HEK293 (cell line): Measurements from ENCODE around the gene LYZL1.

Experiments used
- KLF10 ChIP-seq: fragments of 450-650 bp; IDR thresholded peaks from 2 replicates; pipeline ENCODE4 v1.5.1; 2018; ENCODE audit warnings: missing biosample characterization, mild to moderate bottlenecking, missing genetic modification characterization
- MZF1 ChIP-seq: fragments of 450-650 bp; formaldehyde crosslinking; IDR thresholded peaks from 2 replicates; pipeline ENCODE4 v1.5.1; 2017; ENCODE audit warnings: missing biosample characterization, missing genetic modification characterization, borderline replicate concordance
- OSR2 ChIP-seq: fragments of 450-650 bp; formaldehyde crosslinking; IDR thresholded peaks from 2 replicates; pipeline ENCODE4 v1.5.1; 2016; ENCODE audit warnings: missing biosample characterization, missing genetic modification characterization
- PRDM2 ChIP-seq: fragments of 450-650 bp; formaldehyde crosslinking; IDR thresholded peaks from 2 replicates; pipeline ENCODE4 v1.5.1; 2016; ENCODE audit warnings: missing biosample characterization, missing genetic modification characterization, borderline replicate concordance
- REPIN1 ChIP-seq: fragments of 450-650 bp; formaldehyde crosslinking; IDR thresholded peaks from 2 replicates; pipeline ENCODE4 v1.5.1; 2017; ENCODE audit warnings: missing biosample characterization, missing genetic modification characterization, low read depth
- SCRT2 ChIP-seq: fragments of 450-650 bp; formaldehyde crosslinking; IDR thresholded peaks from 2 replicates; pipeline ENCODE4 v1.5.1; 2016; ENCODE audit warnings: missing biosample characterization, missing genetic modification characterization
- TRIM28 ChIP-seq: IDR thresholded peaks from 2 replicates; pipeline ENCODE4 v1.6.1; 2011; ENCODE audit warnings: low read length, control low read depth, borderline replicate concordance
- ZBTB20 ChIP-seq: fragments of 450-650 bp; formaldehyde crosslinking; IDR thresholded peaks from 2 replicates; pipeline ENCODE4 v1.5.1; 2016; ENCODE audit warnings: missing biosample characterization, missing genetic modification characterization
- ZBTB8A ChIP-seq: fragments of 450-650 bp; formaldehyde crosslinking; IDR thresholded peaks from 2 replicates; pipeline ENCODE4 v1.5.1; 2016; ENCODE audit warnings: missing biosample characterization, missing genetic modification characterization
- ZFP3 ChIP-seq: fragments of 450-650 bp; formaldehyde crosslinking; IDR thresholded peaks from 2 replicates; pipeline ENCODE4 v1.5.1; 2016; ENCODE audit warnings: low read depth, missing biosample characterization, missing genetic modification characterization
- ZNF10 ChIP-seq: fragments of 450-650 bp; formaldehyde crosslinking; IDR thresholded peaks from 2 replicates; pipeline ENCODE4 v1.5.1; 2017; ENCODE audit warnings: missing biosample characterization, missing genetic modification characterization
- ZNF112 ChIP-seq: fragments of 450-650 bp; formaldehyde crosslinking; IDR thresholded peaks from 2 replicates; pipeline ENCODE4 v1.5.0; 2017; ENCODE audit warnings: missing biosample characterization, missing genetic modification characterization
- ZNF146 ChIP-seq: fragments of 450-650 bp; formaldehyde crosslinking; IDR thresholded peaks from 2 replicates; pipeline ENCODE4 v1.5.1; 2016; ENCODE audit warnings: missing biosample characterization, missing genetic modification characterization
- ZNF2 ChIP-seq: fragments of 450-650 bp; formaldehyde crosslinking; IDR thresholded peaks from 2 replicates; pipeline ENCODE4 v1.5.1; 2016; ENCODE audit warnings: missing biosample characterization, missing genetic modification characterization
- ZNF214 ChIP-seq: fragments of 450-650 bp; formaldehyde crosslinking; IDR thresholded peaks from 2 replicates; pipeline ENCODE4 v1.5.1; 2017; ENCODE audit warnings: missing biosample characterization, mild to moderate bottlenecking, missing genetic modification characterization, borderline replicate concordance
- ZNF239 ChIP-seq: fragments of 450-650 bp; formaldehyde crosslinking; IDR thresholded peaks from 2 replicates; pipeline ENCODE4 v1.5.1; 2016; ENCODE audit warnings: missing biosample characterization, missing genetic modification characterization
- ZNF24 ChIP-seq: fragments of 450-650 bp; formaldehyde crosslinking; IDR thresholded peaks from 2 replicates; pipeline ENCODE4 v1.5.1; 2016; ENCODE audit warnings: missing biosample characterization, missing genetic modification characterization
- ZNF248 ChIP-seq: fragments of 450-650 bp; formaldehyde crosslinking; IDR thresholded peaks from 2 replicates; pipeline ENCODE4 v1.5.1; 2017; ENCODE audit warnings: missing biosample characterization, missing genetic modification characterization
- ZNF558 ChIP-seq: fragments of 450-650 bp; formaldehyde crosslinking; IDR thresholded peaks from 2 replicates; pipeline ENCODE4 v1.5.1; 2016; ENCODE audit warnings: missing biosample characterization, missing genetic modification characterization
- ZNF571 ChIP-seq: fragments of 450-650 bp; formaldehyde crosslinking; IDR thresholded peaks from 2 replicates; pipeline ENCODE4 v1.5.0; 2017; ENCODE audit warnings: missing biosample characterization, missing genetic modification characterization
- ZNF600 ChIP-seq: fragments of 450-650 bp; formaldehyde crosslinking; IDR thresholded peaks from 2 replicates; pipeline ENCODE4 v1.5.1; 2016; ENCODE audit warnings: missing biosample characterization, missing genetic modification characterization
- ZNF670 ChIP-seq: fragments of 450-650 bp; formaldehyde crosslinking; IDR thresholded peaks from 2 replicates; pipeline ENCODE4 v1.5.1; 2016; ENCODE audit warnings: missing biosample characterization, missing genetic modification characterization, low read depth
- ZSCAN30 ChIP-seq: fragments of 450-650 bp; IDR thresholded peaks from 2 replicates; pipeline ENCODE4 v1.5.1; 2018; ENCODE audit warnings: missing biosample characterization, mild to moderate bottlenecking, missing genetic modification characterization, moderate library complexity
- TF ChIP-seq, protein P1 (sequence below): fragments of 450-650 bp; formaldehyde crosslinking; IDR thresholded peaks from 2 replicates; pipeline ENCODE4 v1.5.1; 2016; ENCODE audit warnings: missing biosample characterization, missing genetic modification characterization
- TF ChIP-seq, protein P2 (sequence below): fragments of 450-650 bp; formaldehyde crosslinking; IDR thresholded peaks from 2 replicates; pipeline ENCODE4 v1.5.1; 2017; ENCODE audit warnings: missing biosample characterization, missing genetic modification characterization
- TF ChIP-seq, protein P3 (sequence below): fragments of 450-650 bp; formaldehyde crosslinking; IDR thresholded peaks from 2 replicates; pipeline ENCODE4 v1.5.1; 2016; ENCODE audit warnings: missing biosample characterization, missing genetic modification characterization, low read depth
- TF ChIP-seq, protein P4 (sequence below): fragments of 450-650 bp; IDR thresholded peaks from 2 replicates; pipeline ENCODE4 v1.5.1; 2018; ENCODE audit warnings: missing biosample characterization, missing genetic modification characterization

LYZL1 gene

GRCh38 chr10:29239569-29240472 lies 49.0 kb upstream of the LYZL1 start (continued):
- TF ChIP-seq, protein P1, sequence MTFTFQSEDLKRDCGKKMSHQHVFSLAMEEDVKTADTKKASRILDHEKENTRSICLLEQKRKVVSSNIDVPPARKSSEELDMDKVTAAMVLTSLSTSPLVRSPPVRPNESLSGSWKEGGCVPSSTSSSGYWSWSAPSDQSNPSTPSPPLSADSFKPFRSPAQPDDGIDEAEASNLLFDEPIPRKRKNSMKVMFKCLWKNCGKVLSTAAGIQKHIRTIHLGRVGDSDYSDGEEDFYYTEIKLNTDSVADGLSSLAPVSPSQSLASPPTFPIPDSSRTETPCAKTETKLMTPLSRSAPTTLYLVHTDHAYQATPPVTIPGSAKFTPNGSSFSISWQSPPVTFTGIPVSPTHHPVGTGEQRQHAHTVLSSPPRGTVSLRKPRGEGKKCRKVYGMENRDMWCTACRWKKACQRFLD (tag by site-specific recombination) = no peak
- TF ChIP-seq, protein P2, sequence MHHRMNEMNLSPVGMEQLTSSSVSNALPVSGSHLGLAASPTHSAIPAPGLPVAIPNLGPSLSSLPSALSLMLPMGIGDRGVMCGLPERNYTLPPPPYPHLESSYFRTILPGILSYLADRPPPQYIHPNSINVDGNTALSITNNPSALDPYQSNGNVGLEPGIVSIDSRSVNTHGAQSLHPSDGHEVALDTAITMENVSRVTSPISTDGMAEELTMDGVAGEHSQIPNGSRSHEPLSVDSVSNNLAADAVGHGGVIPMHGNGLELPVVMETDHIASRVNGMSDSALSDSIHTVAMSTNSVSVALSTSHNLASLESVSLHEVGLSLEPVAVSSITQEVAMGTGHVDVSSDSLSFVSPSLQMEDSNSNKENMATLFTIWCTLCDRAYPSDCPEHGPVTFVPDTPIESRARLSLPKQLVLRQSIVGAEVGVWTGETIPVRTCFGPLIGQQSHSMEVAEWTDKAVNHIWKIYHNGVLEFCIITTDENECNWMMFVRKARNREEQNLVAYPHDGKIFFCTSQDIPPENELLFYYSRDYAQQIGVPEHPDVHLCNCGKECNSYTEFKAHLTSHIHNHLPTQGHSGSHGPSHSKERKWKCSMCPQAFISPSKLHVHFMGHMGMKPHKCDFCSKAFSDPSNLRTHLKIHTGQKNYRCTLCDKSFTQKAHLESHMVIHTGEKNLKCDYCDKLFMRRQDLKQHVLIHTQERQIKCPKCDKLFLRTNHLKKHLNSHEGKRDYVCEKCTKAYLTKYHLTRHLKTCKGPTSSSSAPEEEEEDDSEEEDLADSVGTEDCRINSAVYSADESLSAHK (tag by site-specific recombination) = no peak
- TF ChIP-seq ZNF670 = no peak
- peak; percentile 65; the same call in 1 of the 2 replicates for TF ChIP-seq ZNF2 (tag by site-specific recombination)
- no peak for TF ChIP-seq ZNF10 (tag by site-specific recombination)
- TF ChIP-seq OSR2 (tag by site-specific recombination) = no peak
- TF ChIP-seq ZNF248 (tag by site-specific recombination) = no peak
- TF ChIP-seq REPIN1 = no peak
- TF ChIP-seq, protein P3, sequence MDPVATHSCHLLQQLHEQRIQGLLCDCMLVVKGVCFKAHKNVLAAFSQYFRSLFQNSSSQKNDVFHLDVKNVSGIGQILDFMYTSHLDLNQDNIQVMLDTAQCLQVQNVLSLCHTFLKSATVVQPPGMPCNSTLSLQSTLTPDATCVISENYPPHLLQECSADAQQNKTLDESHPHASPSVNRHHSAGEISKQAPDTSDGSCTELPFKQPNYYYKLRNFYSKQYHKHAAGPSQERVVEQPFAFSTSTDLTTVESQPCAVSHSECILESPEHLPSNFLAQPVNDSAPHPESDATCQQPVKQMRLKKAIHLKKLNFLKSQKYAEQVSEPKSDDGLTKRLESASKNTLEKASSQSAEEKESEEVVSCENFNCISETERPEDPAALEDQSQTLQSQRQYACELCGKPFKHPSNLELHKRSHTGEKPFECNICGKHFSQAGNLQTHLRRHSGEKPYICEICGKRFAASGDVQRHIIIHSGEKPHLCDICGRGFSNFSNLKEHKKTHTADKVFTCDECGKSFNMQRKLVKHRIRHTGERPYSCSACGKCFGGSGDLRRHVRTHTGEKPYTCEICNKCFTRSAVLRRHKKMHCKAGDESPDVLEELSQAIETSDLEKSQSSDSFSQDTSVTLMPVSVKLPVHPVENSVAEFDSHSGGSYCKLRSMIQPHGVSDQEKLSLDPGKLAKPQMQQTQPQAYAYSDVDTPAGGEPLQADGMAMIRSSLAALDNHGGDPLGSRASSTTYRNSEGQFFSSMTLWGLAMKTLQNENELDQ (tag by site-specific recombination) = no peak
- no peak for TF ChIP-seq ZNF112 (tag by site-specific recombination)
- no peak for TF ChIP-seq ZNF214
- TF ChIP-seq ZBTB8A (tag by site-specific recombination) = no peak
- TF ChIP-seq MZF1 (tag by site-specific recombination) = peak; percentile 44; the same call in 1 of the 2 replicates
- no peak for TF ChIP-seq ZNF571 (tag by site-specific recombination)
- TF ChIP-seq SCRT2 (tag by site-specific recombination) = no peak
- TF ChIP-seq TRIM28 = 0 out of 2 replicates have a peak, but pooled peaks have one; percentile 55
- TF ChIP-seq ZBTB20 (tag by site-specific recombination) = no peak
- TF ChIP-seq ZNF558 (tag by site-specific recombination) = no peak
- TF ChIP-seq ZNF600 (tag by site-specific recombination) = no peak
- no peak for TF ChIP-seq ZNF239 (tag by site-specific recombination)
- no peak for TF ChIP-seq ZNF146
- TF ChIP-seq PRDM2 (tag by site-specific recombination) = no peak
- no peak for TF ChIP-seq ZNF24 (tag by site-specific recombination)
- peak; percentile 47; the same call in 1 of the 2 replicates for TF ChIP-seq ZSCAN30 (tag by site-specific recombination)
- no peak for TF ChIP-seq ZFP3 (tag by site-specific recombination)
- TF ChIP-seq KLF10 (tag by site-specific recombination) = no peak
- TF ChIP-seq, protein P4, sequence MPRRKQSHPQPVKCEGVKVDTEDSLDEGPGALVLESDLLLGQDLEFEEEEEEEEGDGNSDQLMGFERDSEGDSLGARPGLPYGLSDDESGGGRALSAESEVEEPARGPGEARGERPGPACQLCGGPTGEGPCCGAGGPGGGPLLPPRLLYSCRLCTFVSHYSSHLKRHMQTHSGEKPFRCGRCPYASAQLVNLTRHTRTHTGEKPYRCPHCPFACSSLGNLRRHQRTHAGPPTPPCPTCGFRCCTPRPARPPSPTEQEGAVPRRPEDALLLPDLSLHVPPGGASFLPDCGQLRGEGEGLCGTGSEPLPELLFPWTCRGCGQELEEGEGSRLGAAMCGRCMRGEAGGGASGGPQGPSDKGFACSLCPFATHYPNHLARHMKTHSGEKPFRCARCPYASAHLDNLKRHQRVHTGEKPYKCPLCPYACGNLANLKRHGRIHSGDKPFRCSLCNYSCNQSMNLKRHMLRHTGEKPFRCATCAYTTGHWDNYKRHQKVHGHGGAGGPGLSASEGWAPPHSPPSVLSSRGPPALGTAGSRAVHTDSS (tag by site-specific recombination) = no peak
